Stimulated activated CD8-positive, alpha-beta memory T cell treated with anti-CD3 and anti-CD28 coated beads, Interleukin-15, amount 100 ng/mL, for 48 hours (primary cell): ENCODE data around the gene GPHA2.
"Not testable (repeated sequence)": the region's sequence is repeated elsewhere in the genome, so short reads cannot be mapped to it uniquely, and the experiment has no call there.

Experiments
- DNase-seq, 2 donors: peaks; one replicate each; pipeline ENCODE4 v3.0.0-alpha.2; 2020; ENCODE audit warnings: low read depth in 2 of 2

GPHA2 gene

GRCh38 chr11:64935359-64936081 lies at the start of gene GPHA2:
GPHA2 (minus strand) TSS chr11:64935893; CDS start chr11:64935460, 433 bp downstream.
- no peak for DNase-seq

GRCh38 chr11:64983339-64983738 lies 47.6 kb upstream of the GPHA2 start:
- not testable (repeated sequence) for DNase-seq

- no peak for DNase-seq
Observed at GRCh38 chr11:64976651-64977050, 41.0 kb upstream of the GPHA2 start.

- no peak for DNase-seq
Observed at GRCh38 chr11:64974124-64974523, 38.4 kb upstream of the GPHA2 start.

- DNase-seq: peak; percentile 75 to 84
Observed at GRCh38 chr11:64971421-64972233, 35.9 kb upstream of the GPHA2 start, which contains the start of gene MAJIN. MAJIN (minus strand) TSS chr11:64972108; CDS start chr11:64959405, 12,703 bp downstream.

GRCh38 chr11:64970731-64971151 lies 35.0 kb upstream of the GPHA2 start:
- DNase-seq: peak; percentile 13 to 18

GRCh38 chr11:64969209-64969608 lies 33.5 kb upstream of the GPHA2 start:
- DNase-seq: no peak

GRCh38 chr11:64967375-64967774 lies 31.7 kb upstream of the GPHA2 start:
- DNase-seq: no peak

GRCh38 chr11:64963072-64963631 lies 27.5 kb upstream of the GPHA2 start:
- no peak for DNase-seq

GRCh38 chr11:64960719-64961118 lies 25.0 kb upstream of the GPHA2 start:
- DNase-seq: no peak

GRCh38 chr11:64959498-64959897 lies 23.8 kb upstream of the GPHA2 start:
- DNase-seq: no peak

GRCh38 chr11:64954201-64954600 lies 18.5 kb upstream of the GPHA2 start:
- DNase-seq: no peak

- no peak for DNase-seq
Observed at GRCh38 chr11:64951529-64951928, 15.8 kb upstream of the GPHA2 start.

- no peak for DNase-seq
Observed at GRCh38 chr11:64947208-64947814, 11.6 kb upstream of the GPHA2 start.

GRCh38 chr11:64936539-64936938 lies 846 bp upstream of the GPHA2 start:
- DNase-seq: no peak

GRCh38 chr11:64934682-64935358 lies 873 bp downstream of the GPHA2 start:
- no peak for DNase-seq

- no peak for DNase-seq
Observed at GRCh38 chr11:64933935-64934681, 1.6 kb downstream of the GPHA2 start.

- no peak for DNase-seq
Observed at GRCh38 chr11:64933213-64933934, 2.3 kb downstream of the GPHA2 start.

GRCh38 chr11:64932324-64932723 lies 3.4 kb downstream of the GPHA2 start:
- DNase-seq: no peak

- no peak for DNase-seq
Observed at GRCh38 chr11:64931290-64931689, 4.4 kb downstream of the GPHA2 start.
